ENCODE results near the gene NODAL.
A peak's percentile ranks its signal among the peaks of the same experiment; 100 is the strongest.

Gene NODAL

DNA sequence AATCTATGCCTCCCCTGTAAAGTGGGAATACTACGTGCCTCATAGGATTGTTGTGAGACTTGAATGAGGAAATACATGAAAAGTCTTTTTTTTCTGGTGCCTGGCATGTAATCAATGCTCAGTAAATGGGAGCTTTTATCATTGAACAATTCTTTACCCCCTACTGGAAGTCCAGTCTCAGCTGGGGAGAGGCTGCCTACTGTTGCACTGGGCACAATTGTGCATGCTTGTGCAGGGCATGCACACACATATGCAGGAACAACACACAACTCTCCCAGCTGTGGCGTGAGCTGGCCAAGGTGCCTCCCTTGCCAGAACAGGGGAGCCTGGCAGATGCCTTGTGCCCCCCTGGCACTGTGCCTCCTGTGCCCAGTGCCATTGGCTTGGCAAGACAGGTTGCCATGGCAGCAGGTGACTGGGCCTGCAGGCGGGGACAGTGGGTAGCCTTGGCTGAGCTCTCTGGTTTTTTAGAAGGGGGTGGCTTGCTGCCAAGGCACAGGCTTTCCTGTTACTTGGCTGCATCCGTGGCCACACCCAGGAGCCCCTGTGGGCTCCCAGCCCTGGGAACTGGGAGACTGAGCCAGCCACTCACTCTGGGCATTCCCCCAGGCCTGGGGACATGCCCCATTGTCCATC is 21.0 kb upstream of the NODAL start:
- peak; percentile 86 for DNase-seq

DNA sequence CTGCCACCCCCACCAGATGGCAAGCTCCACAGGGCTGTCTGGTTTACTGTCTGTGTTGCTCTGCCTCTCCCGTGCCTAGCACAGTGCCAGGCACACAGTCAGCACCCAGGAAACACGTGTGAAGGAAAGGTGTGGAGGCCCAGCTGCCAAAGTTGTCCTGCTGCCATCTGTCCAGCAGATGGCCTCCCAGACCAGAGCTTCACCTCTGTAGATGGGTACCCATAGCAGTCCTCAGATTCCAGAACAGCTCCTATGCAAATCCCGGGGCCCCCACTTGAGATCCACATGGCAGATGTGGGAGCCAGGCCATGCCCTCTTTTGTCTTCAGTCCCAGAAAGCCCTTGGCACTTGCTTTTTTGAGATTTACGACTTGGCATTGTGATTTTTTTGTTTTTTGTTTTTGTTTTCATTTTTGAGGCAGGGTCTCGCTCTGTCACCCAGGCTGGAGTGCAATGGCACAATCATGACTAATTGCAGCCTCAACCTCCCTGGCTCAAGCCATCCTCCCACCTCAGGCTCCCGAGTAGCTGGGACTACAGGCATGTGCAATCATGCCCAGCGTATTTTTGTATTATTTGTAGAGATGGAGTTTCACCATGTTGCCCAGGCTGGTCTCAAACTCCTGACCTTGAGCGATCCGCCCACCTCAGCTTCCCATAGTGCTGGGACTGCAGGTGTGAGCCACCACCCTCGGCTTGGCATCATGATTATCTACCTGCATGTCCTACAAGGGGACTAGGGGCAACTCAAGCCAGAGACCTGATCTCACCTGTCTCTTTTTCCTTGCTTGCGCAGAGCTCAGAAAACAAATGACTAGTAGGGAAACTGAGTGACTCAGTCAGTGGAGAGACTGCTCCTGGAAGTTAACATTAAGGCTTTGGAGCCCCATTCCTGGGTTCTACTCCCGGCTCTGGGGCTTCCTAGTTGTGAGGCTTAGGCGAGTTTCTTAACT is 20.2 kb upstream of the NODAL start:
- DNase-seq, result peak; percentile 68

GRCh38 chr10:70459774-70460490 is 18.5 kb upstream of the NODAL start:
- DNase-seq, result no peak

DNA sequence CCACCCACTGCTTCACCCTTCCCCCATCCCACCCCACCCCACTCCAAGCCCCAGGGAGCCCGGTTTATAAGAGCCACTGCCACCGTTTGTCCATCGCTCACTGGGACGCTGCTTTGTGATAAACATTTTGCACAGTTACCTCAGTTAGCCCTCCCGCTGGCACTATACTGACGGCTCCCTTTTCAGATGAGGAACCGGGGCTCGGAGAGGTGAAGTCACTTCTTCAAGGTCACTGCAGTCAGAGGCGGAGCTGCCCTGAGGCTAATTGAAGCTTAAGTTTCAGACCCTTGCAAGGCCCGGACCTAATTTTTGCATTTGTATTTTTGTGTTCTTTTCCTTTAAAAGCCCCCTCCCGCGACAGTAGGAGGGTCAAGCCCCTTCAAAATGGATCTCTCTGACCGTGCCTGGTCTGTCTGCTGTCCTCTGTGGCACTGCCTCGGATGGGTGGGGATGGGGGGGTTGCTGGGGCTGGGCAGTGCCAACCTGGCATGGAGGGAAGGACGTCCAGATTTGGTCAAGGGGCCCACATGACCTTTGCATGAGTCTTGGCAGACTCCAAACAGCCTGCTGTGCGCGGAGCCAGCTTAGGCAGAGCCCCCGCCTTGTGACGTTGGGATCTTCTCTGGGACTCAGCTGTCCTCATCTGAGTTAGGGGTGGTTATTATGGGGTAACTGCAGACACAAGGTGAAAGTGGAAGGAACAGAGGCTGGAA is 17.7 kb upstream of the NODAL start:
- no peak for DNase-seq

DNA sequence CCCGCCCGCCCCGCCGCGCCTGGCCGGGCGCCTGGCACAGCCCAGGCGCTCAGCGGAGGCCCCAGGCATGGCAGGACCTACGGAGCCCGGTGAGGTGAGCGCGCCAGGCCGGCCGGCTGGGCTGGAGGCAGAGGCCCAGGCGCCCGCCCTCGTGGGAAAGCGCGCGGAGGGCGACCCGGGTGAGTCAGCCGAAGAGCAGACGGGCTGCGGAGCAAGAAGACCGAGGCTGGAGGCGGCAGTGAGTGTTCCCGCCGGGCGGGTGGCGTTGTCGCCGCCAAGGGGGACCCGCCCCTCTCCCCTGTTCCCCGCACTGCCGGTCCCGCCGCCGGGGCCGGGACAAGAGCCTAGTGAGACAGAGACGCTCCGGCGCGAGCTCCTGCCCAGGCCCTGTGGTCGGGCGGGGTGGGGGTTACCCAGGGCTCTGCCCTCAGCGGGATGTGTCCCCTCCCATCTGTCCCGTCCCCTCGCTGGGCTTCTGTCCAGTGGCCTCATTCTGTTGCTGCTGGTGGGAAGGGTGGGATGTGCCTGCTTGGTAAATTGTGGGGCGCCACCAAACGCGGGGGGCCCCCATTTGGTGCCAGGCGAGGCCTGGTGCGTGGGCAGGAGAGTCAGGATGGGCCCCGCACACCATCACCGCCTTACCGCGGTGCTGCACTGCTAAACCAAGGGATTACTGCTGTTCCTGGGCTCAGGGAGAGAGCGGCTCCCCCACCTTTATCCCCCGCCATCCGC is 17.0 kb upstream of the NODAL start:
- DNase-seq, result peak; percentile 74

DNA sequence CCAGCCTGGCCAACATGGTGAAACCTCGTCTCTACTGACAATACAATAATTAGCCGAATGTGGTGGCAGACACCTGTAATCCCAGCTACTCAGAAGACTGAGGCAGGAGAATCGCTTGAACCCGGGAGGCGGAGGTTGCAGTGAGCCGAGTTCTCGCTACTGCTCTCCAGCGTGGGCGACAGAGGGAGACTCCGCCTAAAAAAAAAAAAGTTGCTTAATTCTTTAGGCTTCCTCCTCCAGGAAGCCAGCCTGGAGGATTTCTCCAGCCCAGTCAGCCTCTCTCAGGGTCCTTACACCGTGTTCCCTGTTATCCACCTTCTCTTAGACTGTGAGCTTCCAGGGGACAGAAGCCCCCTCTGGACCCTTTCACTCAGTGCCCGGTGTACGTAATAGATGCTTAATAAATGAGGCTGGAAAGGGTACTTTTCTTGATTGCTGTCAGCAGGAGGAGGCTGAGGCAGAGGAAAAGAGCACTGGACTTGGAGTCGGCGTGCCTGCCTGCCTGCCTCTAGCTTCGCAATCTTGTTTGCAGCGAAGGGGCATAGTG is 16.4 kb upstream of the NODAL start:
- DNase-seq, result no peak

DNA sequence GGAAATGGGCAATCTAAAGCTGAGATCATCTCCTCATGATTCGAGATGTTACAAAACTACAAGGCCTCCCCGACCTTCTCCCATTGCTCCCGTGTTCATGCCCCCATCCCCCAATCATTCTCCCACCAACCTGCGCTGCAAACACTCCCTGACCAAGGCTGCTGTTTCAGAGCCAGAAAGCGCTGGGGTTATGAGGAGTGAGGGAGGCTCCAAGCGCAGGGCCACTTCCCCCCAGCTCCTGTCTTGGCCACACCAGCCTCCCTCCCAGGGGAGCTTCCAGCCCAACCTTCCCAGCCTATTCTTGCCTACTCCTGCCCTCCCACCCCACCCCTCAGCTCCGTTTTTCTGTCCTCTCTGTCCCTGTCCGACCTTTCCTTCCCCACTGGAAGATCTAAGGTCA is 14.7 kb upstream of the NODAL start:
- no peak for DNase-seq

- DNase-seq, result no peak
These were observed 13.7 kb upstream of the NODAL start for GRCh38 chr10:70455213-70455630.

DNA sequence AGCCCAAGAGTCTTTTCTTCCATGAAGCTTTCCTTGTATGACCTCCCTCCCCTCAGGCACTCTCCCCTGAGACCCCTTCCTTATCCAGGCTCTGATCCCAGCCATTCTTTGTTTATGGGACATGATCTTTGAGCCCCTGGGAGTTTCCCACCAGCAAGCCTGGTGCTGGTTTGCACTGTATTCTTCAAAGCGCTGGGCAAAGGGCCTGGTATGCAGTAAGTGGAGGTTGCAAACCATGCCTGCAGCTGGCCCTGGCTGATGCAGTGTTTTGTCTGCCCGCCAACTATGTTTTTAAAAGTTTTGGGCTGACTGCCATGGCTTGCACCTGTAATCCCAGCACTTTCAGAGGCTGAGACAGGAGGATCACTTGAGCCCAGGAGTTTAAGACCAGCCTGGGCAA is 6.8 kb upstream of the NODAL start:
- no peak for DNase-seq

- peak; percentile 68 for DNase-seq
These were observed 4.5 kb upstream of the NODAL start for GRCh38 chr10:70445718-70446657.

GRCh38 chr10:70444744-70445143 is 3.3 kb upstream of the NODAL start:
- no peak for DNase-seq

DNA sequence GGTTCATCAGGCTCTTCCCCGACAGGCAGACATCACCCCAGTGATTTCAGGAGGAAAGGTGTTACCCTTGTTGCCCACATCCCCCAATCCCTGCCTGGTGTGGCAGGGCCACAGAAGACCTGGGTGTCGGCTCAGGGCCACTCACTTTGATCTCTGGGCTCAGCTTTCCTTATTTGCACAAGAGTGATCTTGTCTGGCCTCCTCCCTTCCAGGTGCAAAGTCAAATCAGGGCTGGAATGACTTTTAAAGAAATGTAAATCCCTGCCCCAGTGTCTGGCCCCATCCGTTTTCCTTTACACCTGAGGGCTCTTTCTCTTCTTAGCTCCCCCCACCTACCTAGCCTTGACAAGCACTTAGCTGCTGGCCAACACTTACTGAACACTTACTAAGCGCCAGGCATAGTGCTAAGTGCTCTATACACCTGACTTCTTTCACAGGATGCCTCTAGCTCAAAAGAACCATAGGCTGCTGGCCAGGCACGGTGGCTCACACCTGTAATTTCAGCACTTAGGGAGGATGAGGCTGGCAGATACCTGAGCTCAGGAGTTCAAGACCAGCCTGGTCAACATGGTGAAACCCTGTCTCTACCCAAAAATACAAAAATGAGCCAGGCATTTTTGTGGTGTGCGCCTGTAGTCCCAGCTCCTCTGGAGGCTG is 979 bp upstream of the NODAL start:
- no peak for DNase-seq

GRCh38 chr10:70441895-70442309 is 421 bp upstream of the NODAL start:
- DNase-seq, result no peak

DNA sequence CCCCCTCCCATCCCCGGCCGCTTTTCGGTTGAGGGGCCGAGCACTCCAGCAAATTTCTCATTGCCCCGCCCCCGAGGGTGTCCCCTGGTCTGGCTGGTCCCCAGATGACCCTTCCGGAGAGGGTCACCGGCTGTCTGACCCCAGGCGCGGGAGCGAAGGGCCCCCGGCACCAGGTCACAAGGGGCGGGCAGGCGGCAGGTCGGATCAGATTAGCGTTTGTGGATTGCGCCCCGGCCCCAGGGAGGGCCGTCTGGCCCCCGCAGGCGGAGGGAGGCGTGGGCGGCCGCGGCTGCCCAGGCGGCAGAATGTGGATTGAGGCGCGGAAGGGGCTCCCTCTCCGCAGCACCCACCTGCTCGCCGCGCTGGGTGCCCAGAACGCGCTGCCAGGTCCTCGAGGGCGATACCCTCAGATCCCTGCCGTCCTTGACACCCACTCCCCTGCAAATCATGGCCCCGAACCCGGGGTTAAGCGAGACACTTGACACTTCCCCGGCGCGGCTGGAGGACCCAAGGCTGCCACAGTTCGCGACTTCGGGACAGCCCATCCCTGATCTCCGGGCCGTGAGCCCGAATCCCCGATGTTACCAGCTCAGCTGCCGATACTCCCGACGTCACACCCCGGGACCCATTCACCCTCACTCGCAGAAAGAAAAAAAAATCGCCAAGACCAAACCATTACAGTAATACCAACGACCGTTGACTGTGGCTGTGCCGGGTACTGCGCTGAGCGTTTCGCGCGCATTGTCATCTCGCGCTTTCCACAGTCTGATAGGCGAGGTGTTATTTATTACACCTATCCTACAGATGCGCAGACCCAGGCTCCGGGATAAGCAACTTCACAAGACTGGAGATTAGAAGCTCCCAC is 953 bp downstream of the NODAL start:
- DNase-seq, result no peak

DNA sequence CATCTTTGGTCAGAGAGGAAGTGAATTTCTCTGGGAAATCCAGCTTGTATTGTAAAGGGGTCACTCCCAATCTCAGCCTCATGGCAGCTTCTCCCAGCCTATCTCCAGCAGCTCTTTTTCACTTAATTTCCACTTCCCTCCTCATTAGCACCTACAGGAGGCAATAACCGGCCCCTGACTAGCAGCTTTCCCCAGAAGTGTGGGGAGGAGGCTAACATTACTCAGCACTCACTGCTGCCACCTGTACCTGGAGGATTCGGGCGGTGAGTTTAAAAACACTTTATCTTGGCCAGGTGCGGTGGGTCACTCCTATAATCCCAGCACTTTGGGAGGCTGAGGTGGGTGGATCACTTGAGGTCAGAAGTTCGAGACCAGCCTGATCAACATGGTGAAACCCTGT is 3.8 kb downstream of the NODAL start:
- no peak for DNase-seq

GRCh38 chr10:70435241-70436085 is 6.0 kb downstream of the NODAL start:
- no peak for DNase-seq

GRCh38 chr10:70433581-70434280 is 7.8 kb downstream of the NODAL start:
- DNase-seq, result no peak

All from right hindlimb (tissue), 1 donor.